HL-60 (cell line): ENCODE results near the gene NKAIN2.
"Not testable (repeated sequence)": the region's sequence is repeated elsewhere in the genome, so short reads cannot be mapped to it uniquely, and the experiment has no call there.

Experiments used
- DNase-seq, 2 experiments: peaks; one replicate each; pipeline ENCODE4 v3.0.0-alpha.2; 2010 to 2020; ENCODE audit warnings: low read depth in 1 of 2, low spot score in 1 of 2
- H3K27ac ChIP-seq: fragments of 250-450 bp; sonication (Bioruptor Pico); replicated peaks from 2 replicates; pipeline ENCODE4 v1.5.1; 2020; ENCODE audit warnings: mild to moderate bottlenecking, moderate library complexity
- H3K27me3 ChIP-seq: fragments of 250-450 bp; sonication (Bioruptor Pico); 2 replicates; pipeline ENCODE4 v1.5.1; 2021; ENCODE audit warnings: mild to moderate bottlenecking, moderate library complexity; ENCODE audit not compliant: insufficient read depth, poor library complexity, severe bottlenecking
- H3K4me3 ChIP-seq: replicated peaks from 2 replicates; pipeline ENCODE4 v1.5.1; 2011; ENCODE audit warnings: mild to moderate bottlenecking, control low read depth, low read length; ENCODE audit not compliant: insufficient read depth
- CTCF ChIP-seq: IDR thresholded peaks from one replicate; pipeline ENCODE4 v1.5.1; 2011; ENCODE audit warnings: low read length, control low read depth, inconsistent platforms; ENCODE audit not compliant: insufficient read depth
- GABPA ChIP-seq: IDR thresholded peaks from 2 replicates; pipeline ENCODE4 v1.6.1; 2012; ENCODE audit warnings: low read depth
- POLR2AphosphoS5 ChIP-seq: IDR thresholded peaks from 2 replicates; pipeline ENCODE4 v1.6.1; 2012; ENCODE audit warnings: low read depth
- REST ChIP-seq: IDR thresholded peaks from 2 replicates; pipeline ENCODE4 v1.6.1; 2012; ENCODE audit warnings: low read depth; ENCODE audit not compliant: insufficient replicate concordance
- SPI1 ChIP-seq: IDR thresholded peaks from 2 replicates; pipeline ENCODE4 v1.6.1; 2012; ENCODE audit warnings: low read depth, mild to moderate bottlenecking, borderline replicate concordance

Gene NKAIN2

GRCh38 chr6:124237911-124238310 lies 434.2 kb downstream of the NKAIN2 start:
- TF ChIP-seq CTCF (no peak), POLR2AphosphoS5 (no peak), SPI1 (no peak), REST (no peak), GABPA (no peak)
- no peak for DNase-seq
- Histone ChIP-seq H3K4me3 (no peak overlapping the region), H3K27me3 (no peaks in the 10 kb centered on the region), H3K27ac (no peak overlapping the region)

- H3K27ac ChIP-seq, DNase-seq, H3K27me3 ChIP-seq, H3K4me3 ChIP-seq: not testable (repeated sequence)
Observed at GRCh38 chr6:124238408-124238807, 434.7 kb downstream of the NKAIN2 start.

GRCh38 chr6:124254941-124255685 lies 451.4 kb downstream of the NKAIN2 start:
- H3K27me3 ChIP-seq = no peaks in the 10 kb centered on the region
- no peak overlapping the region for H3K4me3 ChIP-seq
- TF ChIP-seq SPI1 (no peak), GABPA (no peak), CTCF (no peak), REST (no peak), POLR2AphosphoS5 (no peak)
- no peak overlapping the region for H3K27ac ChIP-seq
- no peak for DNase-seq

- TF ChIP-seq SPI1 (no peak), POLR2AphosphoS5 (no peak), CTCF (no peak), GABPA (no peak)
Observed at GRCh38 chr6:124260337-124260736, 456.7 kb downstream of the NKAIN2 start.

More at GRCh38 chr6:124260337-124260736, 456.7 kb downstream of the NKAIN2 start:
- Histone ChIP-seq H3K4me3 (no peak overlapping the region), H3K27me3 (no peaks in the 10 kb centered on the region), H3K27ac (no peak overlapping the region)
- DNase-seq = no peak
